Measurements from ENCODE around the gene AK4. TPM values are rescaled to one million over a fixed set of nuclear protein-coding genes. Genes with fewer than 3 reads are reported as not detected.

Gene AK4
- total RNA-seq = 1.6 and 3.5 TPM in 2 replicates

GRCh38 chr1:65148178-65148547 is at the start of gene AK4:
TSS of gene AK4 (plus strand) at chr1:65148203. CDS start at chr1:65148408, 205 bp downstream.

Other genes starting within 250 kb of the AK4 start
- gene JAK1, start 181.7 kb upstream of the AK4 start, total RNA-seq = 88.5 and 97.7 TPM in 2 replicates
- not detected in 2 replicates for gene DNAJC6, start 161.3 kb downstream of the AK4 start, total RNA-seq